Measurements from ENCODE around the gene RAB7A.

The RAB7A gene

GRCh38 chr3:128686465-128686864, 39.5 kb upstream of the RAB7A start:
- DNase-seq (ENCODE audit: low read depth), result no peak
- H3K4me3 ChIP-seq (ENCODE audit: low read length), result no peak overlapping the region
- no peak for TF ChIP-seq CTCF (IDR thresholded peaks at IDR 0.05; ENCODE audit: insufficient read depth, low read depth, low read length, missing control alignments)

GRCh38 chr3:128689060-128689459, 36.9 kb upstream of the RAB7A start:
- H3K4me3 ChIP-seq (ENCODE audit: low read length), result no peak overlapping the region
- TF ChIP-seq CTCF (IDR thresholded peaks at IDR 0.05; ENCODE audit: insufficient read depth, low read depth, low read length, missing control alignments), result no peak
- no peak for DNase-seq (ENCODE audit: low read depth)

DNA sequence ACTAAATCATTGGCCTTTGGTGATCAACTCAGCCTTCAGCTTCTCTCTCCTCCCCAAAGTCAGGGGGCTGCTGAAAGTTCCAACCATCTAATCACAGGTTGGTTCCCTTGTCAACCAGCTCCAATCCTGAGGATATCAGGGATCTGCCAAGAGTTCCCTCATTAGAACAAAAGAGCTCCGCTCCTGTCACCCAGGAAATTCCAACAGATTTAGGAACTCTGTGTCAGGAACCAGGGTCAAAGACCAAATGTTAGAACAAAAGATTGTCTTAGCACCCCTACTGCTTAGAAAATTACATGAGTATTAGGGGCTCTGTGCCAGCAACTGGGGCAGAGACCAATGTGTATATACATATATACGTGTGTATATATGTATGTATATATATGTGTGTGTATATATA, 32.3 kb upstream of the RAB7A start:
- no peak for TF ChIP-seq CTCF (IDR thresholded peaks at IDR 0.05; ENCODE audit: insufficient read depth, low read depth, low read length, missing control alignments)
- H3K4me3 ChIP-seq (ENCODE audit: low read length), result no peak overlapping the region
- DNase-seq (ENCODE audit: low read depth), result no peak

DNA sequence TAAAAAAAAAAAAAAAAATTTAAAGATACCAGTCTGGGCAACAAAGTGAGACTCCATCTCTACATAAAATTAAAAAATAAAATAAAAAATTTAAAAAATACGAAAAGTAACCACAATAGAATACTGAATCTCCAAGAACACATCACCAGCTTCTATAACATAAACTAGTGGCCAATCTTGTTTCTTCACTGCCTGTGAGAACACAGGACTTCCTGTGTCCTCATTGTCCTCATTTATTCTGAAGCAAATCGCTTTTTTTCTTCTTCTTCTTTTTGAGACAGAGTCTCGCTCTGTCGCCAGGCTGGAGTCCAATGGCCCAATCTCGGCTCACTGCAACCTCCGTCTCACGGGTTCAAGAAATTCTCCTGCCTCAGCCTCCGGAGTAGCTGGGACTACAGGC, 28.6 kb upstream of the RAB7A start:
- no peak overlapping the region for H3K4me3 ChIP-seq (ENCODE audit: low read length)
- no peak for TF ChIP-seq CTCF (IDR thresholded peaks at IDR 0.05; ENCODE audit: insufficient read depth, low read depth, low read length, missing control alignments)
- DNase-seq (ENCODE audit: low read depth), result no peak

DNA sequence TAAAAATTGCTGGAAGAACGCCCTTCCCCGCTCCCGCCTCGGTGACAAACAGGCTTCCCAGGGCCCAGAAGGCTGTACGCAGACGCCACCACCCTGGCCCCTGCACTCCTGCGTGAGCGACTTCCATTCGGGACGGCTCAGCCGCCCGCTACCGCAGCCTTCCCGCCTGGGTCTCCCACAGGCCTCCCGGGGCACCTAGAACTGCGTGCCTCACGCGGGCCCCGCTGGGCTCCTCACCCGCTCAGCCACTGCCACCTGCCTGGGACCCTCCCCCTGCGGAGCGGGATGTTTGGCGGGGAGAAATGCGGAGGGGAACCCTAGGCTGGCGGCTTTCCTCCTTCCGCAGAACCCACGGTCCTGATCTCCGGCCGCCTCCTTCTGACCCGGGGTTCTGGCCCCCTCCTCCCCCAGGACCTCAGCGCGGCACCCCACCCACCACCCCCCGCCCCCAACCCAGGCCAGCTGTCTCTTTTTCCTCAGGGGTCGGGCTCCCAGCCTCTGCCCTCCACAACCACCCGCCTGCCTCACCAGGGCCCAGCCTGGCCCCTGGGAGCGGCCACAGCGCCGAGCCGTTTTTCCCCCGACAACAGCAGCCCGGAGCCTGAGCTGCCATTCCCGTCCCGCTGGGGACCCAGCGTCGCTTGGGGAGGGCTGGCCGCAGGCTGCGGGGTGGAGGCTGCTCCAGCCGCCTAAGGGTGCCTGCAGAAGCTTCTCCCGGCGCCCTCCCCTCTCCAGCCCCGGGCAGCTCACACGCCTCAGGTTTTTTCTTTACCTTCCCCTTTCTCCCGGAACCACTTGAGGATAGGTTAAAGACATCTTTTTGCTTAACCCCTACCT, 27.6 kb upstream of the RAB7A start:
- peak overlapping the region; percentile 49 for H3K4me3 ChIP-seq (ENCODE audit: low read length)
- peak; percentile 23 for DNase-seq (ENCODE audit: low read depth)
- no peak for TF ChIP-seq CTCF (IDR thresholded peaks at IDR 0.05; ENCODE audit: insufficient read depth, low read depth, low read length, missing control alignments)

DNA sequence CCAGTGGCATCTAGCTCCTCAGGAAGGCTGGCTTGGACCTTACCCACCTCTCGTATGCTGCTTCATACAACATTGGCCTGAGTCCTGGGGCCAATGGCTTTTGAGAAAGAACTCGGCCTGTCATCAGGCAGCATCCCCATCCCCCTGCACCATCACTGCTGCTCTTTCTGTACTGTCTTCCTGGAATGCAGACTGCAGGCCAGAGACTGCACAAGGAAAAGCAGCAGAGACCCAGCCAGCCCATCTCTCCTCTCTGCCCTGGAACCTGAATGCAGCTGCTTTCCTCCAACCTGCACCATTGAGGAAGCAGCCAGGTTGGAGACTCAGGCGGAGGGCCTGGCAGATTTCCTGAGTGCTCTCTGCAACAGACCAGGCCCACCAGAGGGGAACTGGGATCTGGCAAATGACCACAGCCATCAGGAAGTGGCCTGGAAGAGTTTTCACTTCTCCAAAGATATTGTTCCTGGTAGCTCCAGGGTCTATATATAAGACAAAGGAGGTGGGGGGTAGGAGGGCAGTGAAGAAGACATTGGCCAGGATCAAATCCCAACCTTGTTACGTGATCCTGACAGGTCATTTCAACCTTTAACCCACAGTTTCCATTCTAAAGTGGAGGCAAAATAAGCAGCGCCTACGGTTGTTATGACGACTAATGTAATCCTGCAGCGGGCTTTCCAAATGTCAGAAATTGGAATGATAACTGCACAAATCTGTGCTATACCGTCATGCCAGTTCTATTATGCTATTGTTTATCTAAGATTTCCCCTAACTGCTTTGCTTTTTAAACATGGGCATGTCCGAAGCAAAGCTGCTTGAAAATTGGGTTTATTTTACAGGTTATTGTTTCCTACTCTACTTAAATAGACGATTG, 24.4 kb upstream of the RAB7A start:
- no peak overlapping the region for H3K4me3 ChIP-seq (ENCODE audit: low read length)
- TF ChIP-seq CTCF (IDR thresholded peaks at IDR 0.05; ENCODE audit: insufficient read depth, low read depth, low read length, missing control alignments), result no peak
- no peak for DNase-seq (ENCODE audit: low read depth)
